NCI-H2029 (cell line): ENCODE data around the gene NASP.
A peak's percentile ranks its signal among the peaks of the same experiment; 100 is the strongest.
"Not testable (repeated sequence)": the region's sequence is repeated elsewhere in the genome, so short reads cannot be mapped to it uniquely, and the experiment has no call there.

ENCODE experiments used
- DNase-seq: peaks from one replicate; lab custom pipeline; 2025; lab: John Stamatoyannopoulos, UW

Gene NASP

GRCh38 chr1:45569962-45570581 lies 13.8 kb upstream of the NASP start:
- peak; percentile 76 for DNase-seq

DNA sequence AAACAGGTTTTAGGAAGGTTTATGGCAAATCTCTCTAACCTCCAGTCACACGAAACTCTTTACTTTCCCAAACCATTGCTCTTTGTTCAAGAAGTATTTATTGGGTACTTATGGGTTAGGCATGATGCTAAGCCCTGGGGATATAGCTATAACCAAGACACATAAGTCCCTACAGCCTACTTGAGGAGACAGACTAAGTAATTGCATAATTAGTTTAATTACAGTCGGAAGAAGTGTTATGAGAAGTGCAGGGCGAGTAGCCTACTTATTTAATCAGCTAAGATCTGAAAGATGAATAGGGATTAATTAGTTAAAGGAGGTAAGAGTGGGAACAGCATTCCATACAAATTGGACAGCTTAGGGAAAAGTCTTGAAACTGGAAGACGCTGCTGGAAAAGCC lies 13.2 kb upstream of the NASP start:
- no peak for DNase-seq

DNA sequence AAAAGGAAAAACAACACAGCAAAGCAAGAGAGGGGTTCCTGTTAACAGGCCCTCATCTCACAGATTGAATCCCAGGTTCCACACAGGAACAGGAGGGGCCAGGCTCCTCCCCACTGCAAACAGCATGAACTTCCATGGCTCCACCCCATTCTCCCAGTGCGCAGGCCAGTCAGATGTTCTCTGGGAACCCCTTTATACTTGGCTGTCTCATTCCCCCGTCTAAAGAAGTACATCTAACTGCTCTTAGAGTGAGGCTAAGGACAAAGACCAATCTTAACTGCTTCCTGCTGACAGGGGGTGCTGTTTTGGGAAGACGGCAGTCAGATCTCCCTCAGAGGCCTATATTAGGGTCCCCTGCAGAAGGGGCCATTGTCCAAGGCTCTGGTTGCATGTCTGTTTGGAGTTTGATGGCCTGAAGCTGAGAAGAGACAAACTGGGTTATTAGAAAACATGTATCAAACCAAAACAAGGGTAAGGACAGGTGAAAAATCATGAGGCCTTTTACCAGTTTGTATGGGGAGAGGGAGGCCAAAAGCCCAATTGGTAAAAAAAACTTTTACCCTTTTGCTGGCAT lies 10.5 kb upstream of the NASP start:
- no peak for DNase-seq

DNA sequence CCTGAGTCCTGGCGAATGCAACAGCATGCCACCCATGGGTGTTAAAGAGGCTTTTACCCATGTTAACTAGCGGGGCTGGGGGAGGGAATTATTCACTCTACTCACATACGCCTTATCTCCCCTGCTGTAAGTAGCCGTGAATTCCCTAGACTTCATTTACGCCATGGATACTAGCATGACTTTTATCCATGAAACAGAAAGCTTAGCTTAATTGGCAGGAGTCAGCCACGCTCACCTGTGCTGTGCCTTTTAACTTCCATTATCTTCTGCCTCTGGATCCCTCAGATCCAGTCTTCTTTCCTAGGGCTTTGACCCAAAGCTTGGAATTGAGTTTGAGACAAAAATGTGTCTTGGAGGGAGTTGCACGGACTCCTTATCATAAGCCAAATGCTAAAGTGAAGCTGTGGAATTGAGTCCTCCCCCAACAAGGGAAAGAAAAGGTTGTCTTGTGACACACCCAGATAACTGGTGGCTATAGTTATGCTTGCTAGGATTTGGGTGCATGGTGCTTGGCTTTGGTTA lies 9.7 kb upstream of the NASP start:
- no peak for DNase-seq

DNA sequence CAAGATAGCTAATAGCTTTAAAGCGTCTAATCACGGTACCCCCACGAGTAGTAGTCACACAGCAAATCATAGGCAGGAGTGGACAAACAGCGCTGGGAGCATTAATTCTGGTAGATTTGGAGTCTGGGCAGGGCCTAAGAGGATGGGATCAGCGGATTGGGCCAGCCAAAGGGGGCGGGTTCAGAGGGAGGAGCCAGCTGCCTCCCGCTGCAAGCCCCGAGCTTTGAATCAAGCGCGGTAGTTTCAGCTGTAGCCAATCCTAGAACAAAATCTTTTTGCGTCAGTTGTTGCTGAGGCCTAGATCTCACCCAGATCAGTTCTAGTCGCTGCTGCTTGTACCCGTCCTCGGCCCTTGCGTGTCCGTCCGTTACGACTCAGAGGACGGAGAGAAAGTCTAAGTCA lies 576 bp upstream of the NASP start:
- DNase-seq = peak; percentile 100

GRCh38 chr1:45584351-45585109 lies 689 bp downstream of the NASP start:
- DNase-seq = peak; percentile 99

GRCh38 chr1:45585110-45585426 lies 1.2 kb downstream of the NASP start:
- DNase-seq = no peak

- DNase-seq = no peak
These were observed 1.7 kb downstream of the NASP start for GRCh38 chr1:45585496-45586075.

GRCh38 chr1:45586769-45587168 lies 2.9 kb downstream of the NASP start:
- DNase-seq = no peak

DNA sequence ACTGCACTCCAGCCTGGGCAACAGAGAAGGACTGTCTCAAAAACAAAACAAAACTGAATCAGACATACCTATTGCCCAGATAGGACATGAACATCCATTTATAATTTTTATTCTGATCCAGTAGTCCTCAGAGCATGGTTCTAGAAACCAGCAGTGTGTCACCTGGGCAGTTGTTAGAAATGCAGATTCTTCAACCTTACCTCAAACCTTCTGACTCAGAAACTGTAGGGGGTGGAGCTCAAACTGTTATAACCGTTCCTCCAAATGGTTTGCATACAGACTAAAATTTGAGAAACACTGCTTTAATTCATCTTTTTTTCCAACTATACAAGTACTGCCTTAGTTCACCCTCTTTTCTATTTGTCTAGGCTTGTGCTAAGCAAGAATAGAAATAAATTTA lies 6.0 kb downstream of the NASP start:
- DNase-seq = no peak

GRCh38 chr1:45594412-45594811 lies 10.6 kb downstream of the NASP start:
- no peak for DNase-seq

GRCh38 chr1:45596765-45597164 lies 12.9 kb downstream of the NASP start:
- not testable (repeated sequence) for DNase-seq

- no peak for DNase-seq
These were observed 20.4 kb downstream of the NASP start for GRCh38 chr1:45604239-45604638.

DNA sequence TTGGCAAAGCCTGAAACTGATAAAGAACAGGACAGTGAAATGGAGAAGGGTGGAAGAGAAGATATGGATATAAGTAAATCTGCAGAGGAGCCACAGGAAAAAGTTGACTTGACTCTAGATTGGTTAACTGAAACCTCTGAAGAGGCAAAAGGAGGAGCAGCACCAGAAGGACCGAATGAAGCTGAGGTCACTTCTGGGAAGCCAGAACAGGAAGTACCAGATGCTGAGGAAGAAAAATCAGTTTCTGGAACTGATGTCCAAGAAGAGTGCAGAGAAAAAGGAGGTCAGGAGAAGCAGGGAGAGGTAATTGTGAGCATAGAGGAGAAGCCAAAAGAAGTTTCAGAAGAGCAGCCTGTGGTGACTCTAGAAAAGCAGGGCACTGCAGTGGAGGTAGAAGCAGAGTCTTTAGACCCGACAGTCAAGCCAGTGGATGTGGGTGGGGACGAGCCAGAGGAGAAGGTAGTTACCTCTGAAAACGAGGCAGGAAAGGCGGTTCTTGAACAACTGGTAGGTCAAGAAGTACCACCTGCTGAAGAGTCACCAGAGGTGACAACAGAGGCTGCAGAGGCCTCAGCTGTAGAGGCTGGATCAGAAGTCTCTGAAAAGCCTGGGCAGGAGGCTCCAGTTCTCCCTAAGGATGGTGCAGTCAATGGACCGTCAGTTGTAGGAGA lies 23.7 kb downstream of the NASP start:
- DNase-seq = no peak

DNA sequence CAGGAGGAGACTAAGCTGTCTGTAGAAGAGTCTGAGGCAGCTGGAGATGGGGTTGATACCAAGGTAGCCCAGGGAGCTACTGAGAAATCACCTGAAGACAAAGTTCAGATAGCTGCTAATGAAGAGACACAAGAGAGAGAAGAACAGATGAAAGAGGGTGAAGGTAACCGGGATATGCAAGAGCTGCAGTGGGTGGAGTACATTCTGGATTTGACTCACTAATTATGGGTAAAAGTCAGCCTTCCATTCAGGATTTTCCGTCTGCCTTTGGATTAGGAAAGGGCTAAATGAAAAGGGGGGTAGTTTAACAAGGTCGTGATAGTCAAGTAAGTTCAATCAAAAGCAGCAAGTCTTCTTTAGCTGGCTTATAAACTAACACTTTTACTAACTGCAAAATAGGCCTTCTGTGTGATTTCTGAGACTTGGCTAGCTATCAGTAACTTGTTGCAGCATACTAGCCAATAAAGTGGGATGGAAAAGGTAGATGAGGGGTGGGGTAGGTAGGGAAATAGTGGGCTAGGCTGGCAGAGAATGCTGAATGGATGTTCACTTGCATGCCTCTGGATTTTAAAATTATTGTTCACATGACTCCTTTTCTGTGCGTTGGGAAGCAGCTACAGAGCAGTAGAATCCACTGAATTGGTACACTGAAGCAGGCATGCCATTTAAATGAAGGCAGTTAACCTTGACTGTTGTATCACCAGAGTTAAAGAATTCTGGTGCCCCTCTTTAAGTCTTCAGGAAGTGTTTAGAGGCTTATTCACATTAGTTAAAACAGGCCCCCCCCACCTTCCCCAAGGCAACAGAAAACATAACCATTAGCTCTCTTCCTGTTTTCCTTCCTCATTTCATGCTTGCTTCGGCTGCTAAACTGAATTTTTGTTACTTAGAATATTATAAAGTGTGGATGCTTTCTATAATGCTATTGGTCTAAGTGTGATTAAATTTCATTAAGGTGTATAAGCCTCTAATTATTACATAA lies 24.6 kb downstream of the NASP start:
- DNase-seq = no peak

DNA sequence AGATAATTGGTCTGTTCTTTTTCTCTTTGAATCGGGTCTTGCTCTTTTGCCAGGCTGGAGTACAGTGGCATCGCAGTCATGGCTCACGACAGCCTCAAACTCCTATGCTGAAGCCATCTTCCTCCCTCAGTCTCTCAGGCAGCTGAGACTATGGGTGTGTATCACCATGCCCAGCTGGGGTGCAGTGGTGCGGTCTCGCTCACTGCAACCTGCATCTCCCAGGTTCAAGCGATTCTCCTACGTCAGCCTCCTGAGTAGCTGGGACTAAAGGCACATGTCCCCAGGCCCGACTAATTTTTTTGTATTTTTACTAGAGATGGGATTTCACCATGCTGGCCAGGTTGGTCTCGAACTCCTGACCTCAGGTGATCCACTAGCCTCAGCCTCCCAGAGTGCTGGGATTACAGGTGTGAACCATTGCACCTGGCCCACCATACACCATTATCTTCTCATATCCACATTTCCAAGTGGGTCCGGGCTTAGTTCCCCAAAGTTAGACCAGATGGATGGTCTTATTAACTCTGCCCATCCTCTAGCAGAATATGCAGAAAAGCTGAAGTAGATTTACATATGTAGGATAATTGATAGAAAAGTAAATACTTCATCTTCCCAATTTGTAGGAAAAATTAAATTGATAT lies 26.9 kb downstream of the NASP start:
- no peak for DNase-seq

GRCh38 chr1:45612941-45613579 lies 29.2 kb downstream of the NASP start:
- no peak for DNase-seq

DNA sequence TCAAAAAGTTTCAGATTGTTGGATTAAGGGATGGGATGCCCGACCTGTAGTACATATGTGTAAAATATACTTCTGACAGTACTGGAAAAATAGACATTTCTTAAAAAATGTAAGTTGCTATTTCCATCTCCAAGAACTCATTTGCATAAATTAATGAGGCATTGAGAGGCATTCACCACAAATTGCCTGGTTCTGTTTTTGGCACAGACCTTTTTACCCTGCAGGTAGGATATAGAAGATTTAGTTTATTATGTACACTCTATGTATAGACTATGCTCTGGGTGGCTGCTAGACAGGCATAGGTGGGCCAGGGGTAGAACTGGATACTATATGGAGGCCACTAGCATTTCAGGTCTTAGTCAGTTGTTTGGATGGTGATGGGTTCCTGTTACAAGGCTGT lies 32.0 kb downstream of the NASP start:
- DNase-seq = no peak

- DNase-seq = no peak
These were observed 33.8 kb downstream of the NASP start for GRCh38 chr1:45617618-45618017.
